ENCODE results near the gene JMJD7.
A peak's percentile ranks its signal among the peaks of the same experiment; 100 is the strongest.

Gene JMJD7

GRCh38 chr15:41827880-41828806 is at the start of gene JMJD7:
Gene JMJD7 (plus strand): TSS chr15:41828092. CDS start chr15:41828125, 33 bp downstream.
- DNase-seq (ENCODE audit: low spot score): peak; percentile 90

GRCh38 chr15:41778521-41778920 is 49.4 kb upstream of the JMJD7 start:
- no peak for DNase-seq (ENCODE audit: low spot score)

GRCh38 chr15:41779662-41780157 is 48.2 kb upstream of the JMJD7 start:
- DNase-seq (ENCODE audit: low spot score): no peak

GRCh38 chr15:41780266-41780665 is 47.6 kb upstream of the JMJD7 start:
- DNase-seq (ENCODE audit: low spot score): no peak

- DNase-seq (ENCODE audit: low spot score): no peak
Observed at GRCh38 chr15:41780727-41781126, 47.2 kb upstream of the JMJD7 start.

GRCh38 chr15:41782371-41783282 is 45.3 kb upstream of the JMJD7 start:
- DNase-seq (ENCODE audit: low spot score): no peak

GRCh38 chr15:41783296-41783695 is 44.6 kb upstream of the JMJD7 start:
- DNase-seq (ENCODE audit: low spot score): peak; percentile 86

GRCh38 chr15:41788262-41788661 is 39.6 kb upstream of the JMJD7 start:
- no peak for DNase-seq (ENCODE audit: low spot score)

- peak; percentile 29 for DNase-seq (ENCODE audit: low spot score)
Observed at GRCh38 chr15:41789236-41789635, 38.7 kb upstream of the JMJD7 start.

- DNase-seq (ENCODE audit: low spot score): no peak
Observed at GRCh38 chr15:41789662-41790061, 38.2 kb upstream of the JMJD7 start.

- DNase-seq (ENCODE audit: low spot score): no peak
Observed at GRCh38 chr15:41790169-41790568, 37.7 kb upstream of the JMJD7 start.

GRCh38 chr15:41790756-41791546 is 36.9 kb upstream of the JMJD7 start:
- no peak for DNase-seq (ENCODE audit: low spot score)

- no peak for DNase-seq (ENCODE audit: low spot score)
Observed at GRCh38 chr15:41791547-41791937, 36.4 kb upstream of the JMJD7 start.

GRCh38 chr15:41792000-41792637 is 35.8 kb upstream of the JMJD7 start:
- DNase-seq (ENCODE audit: low spot score): no peak

GRCh38 chr15:41794081-41794480 is 33.8 kb upstream of the JMJD7 start:
- no peak for DNase-seq (ENCODE audit: low spot score)

GRCh38 chr15:41795996-41796856 is 31.7 kb upstream of the JMJD7 start:
- no peak for DNase-seq (ENCODE audit: low spot score)

GRCh38 chr15:41797201-41797944 is 30.5 kb upstream of the JMJD7 start:
- no peak for DNase-seq (ENCODE audit: low spot score)

- DNase-seq (ENCODE audit: low spot score): no peak
Observed at GRCh38 chr15:41798607-41799487, 29.0 kb upstream of the JMJD7 start.

- no peak for DNase-seq (ENCODE audit: low spot score)
Observed at GRCh38 chr15:41799488-41799805, 28.4 kb upstream of the JMJD7 start.

Data from cerebellar cortex (tissue), 1 donor.